Measurements from ENCODE around the gene E2F8. TPM values are rescaled to one million over a fixed set of nuclear protein-coding genes. Genes with fewer than 3 reads are reported as not detected.

Gene E2F8
- polyA plus RNA-seq, 3 donors, result not detected

DNA sequence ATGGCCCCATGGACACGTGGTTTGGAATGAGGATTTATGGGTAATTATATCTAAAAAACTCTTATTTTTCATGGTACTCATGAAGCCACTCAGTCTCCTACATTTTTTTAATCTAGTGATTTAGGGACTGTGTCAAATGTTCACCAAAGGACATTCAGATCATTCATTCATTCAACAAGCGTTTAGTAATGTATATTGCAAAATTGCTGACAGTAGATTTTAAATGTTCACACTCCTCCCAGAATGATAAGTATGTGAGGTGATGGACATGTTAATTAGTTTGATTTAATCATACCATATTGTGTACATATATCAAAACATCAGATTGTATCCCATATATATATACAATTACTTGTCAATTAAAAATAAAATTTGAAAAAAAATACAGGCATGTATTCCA, 40.8 kb upstream of the E2F8 start:
- Mint-ChIP-seq H3K27ac (no peak overlapping the region), H3K9me3 (no peaks in the 10 kb centered on the region), H3K36me3 (no peaks in the 10 kb centered on the region), H3K27me3 (ENCODE audit: low read depth in 3 of 3) (peaks cover 0 to 2% (median 2%) of the 10 kb centered on the region in 3 donors), H3K4me3 (no peak overlapping the region), H3K4me1 (peaks cover 10% of the 10 kb centered on the region)
- no peak overlapping the region for H3K27ac ChIP-seq (ENCODE audit: low read depth in 1 of 2, low read length in 2 of 2)
- H3K36me3 ChIP-seq (replicated peaks in 1 of 2; ENCODE audit: control insufficient read depth in 1 of 2, insufficient read depth in 2 of 2, low read length in 2 of 2), result no peaks in the 10 kb centered on the region
- TF ChIP-seq, protein P1, sequence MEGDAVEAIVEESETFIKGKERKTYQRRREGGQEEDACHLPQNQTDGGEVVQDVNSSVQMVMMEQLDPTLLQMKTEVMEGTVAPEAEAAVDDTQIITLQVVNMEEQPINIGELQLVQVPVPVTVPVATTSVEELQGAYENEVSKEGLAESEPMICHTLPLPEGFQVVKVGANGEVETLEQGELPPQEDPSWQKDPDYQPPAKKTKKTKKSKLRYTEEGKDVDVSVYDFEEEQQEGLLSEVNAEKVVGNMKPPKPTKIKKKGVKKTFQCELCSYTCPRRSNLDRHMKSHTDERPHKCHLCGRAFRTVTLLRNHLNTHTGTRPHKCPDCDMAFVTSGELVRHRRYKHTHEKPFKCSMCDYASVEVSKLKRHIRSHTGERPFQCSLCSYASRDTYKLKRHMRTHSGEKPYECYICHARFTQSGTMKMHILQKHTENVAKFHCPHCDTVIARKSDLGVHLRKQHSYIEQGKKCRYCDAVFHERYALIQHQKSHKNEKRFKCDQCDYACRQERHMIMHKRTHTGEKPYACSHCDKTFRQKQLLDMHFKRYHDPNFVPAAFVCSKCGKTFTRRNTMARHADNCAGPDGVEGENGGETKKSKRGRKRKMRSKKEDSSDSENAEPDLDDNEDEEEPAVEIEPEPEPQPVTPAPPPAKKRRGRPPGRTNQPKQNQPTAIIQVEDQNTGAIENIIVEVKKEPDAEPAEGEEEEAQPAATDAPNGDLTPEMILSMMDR (IDR thresholded peaks at IDR 0.05), result no peak
- intact Hi-C loops (cut with micrococcal nuclease), result no loop called here
- H3K4me3 ChIP-seq (replicated peaks in 1 of 3; ENCODE audit: low read depth in 2 of 3, low read length in 3 of 3), result no peak overlapping the region
- no peaks in the 10 kb centered on the region for H4K20me1 ChIP-seq (ENCODE audit: insufficient read depth, low read length)
- WGBS (ENCODE audit: insufficient coverage), result no CpG with 5 or more reads among the region's 2 CpGs
- H3K9ac ChIP-seq (ENCODE audit: insufficient read depth, low read length, poor library complexity, severe bottlenecking), result no peak overlapping the region
- peaks cover 0 to 4% of the 10 kb centered on the region in 2 donors for H3K4me1 ChIP-seq (ENCODE audit: control insufficient read depth in 1 of 2, insufficient read depth in 2 of 2, low read length in 2 of 2)
- DNase-seq, result no peak
- no peaks in the 10 kb centered on the region for H3K79me2 ChIP-seq (ENCODE audit: insufficient read depth, low read length)
- no peak overlapping the region for H3K4me2 ChIP-seq (replicated peaks; ENCODE audit: extremely low read depth, low read length, poor library complexity, severe bottlenecking)
- H3K27me3 ChIP-seq (ENCODE audit: control insufficient read depth in 2 of 2, insufficient read depth in 2 of 2, low read length in 2 of 2), result no peaks in the 10 kb centered on the region
- no peaks in the 10 kb centered on the region for H3K9me3 ChIP-seq (replicated peaks in 1 of 2; ENCODE audit: control insufficient read depth in 1 of 2, insufficient read depth in 1 of 2, low read length in 2 of 2)
- H2AFZ ChIP-seq (ENCODE audit: insufficient read depth, low read depth, low read length, poor library complexity, severe bottlenecking), result no peak overlapping the region

DNA sequence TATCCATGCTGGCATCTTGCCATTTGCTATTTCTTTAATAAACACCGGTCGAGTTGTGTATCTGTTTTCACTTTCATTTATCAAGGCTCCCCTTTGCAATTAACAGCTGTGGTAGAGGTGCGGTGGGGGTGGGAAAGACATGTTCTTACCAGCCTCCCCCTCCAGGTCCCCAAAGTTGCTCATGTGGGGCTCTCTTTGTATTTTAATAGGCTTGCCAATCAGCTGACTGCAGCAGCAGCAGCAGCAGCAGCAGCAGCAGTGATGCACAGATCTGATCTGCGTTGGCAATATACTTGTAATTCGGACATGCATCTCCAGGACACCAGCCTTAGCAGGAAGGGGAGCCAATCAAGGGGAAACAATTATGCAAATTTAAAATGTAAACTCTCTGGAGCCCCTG, 40.3 kb upstream of the E2F8 start:
- H3K27ac ChIP-seq (ENCODE audit: low read depth in 1 of 2, low read length in 2 of 2), result no peak overlapping the region
- H3K36me3 ChIP-seq (replicated peaks in 1 of 2; ENCODE audit: control insufficient read depth in 1 of 2, insufficient read depth in 2 of 2, low read length in 2 of 2), result no peaks in the 10 kb centered on the region
- no peaks in the 10 kb centered on the region for H3K79me2 ChIP-seq (ENCODE audit: insufficient read depth, low read length)
- no peak overlapping the region for H3K4me2 ChIP-seq (replicated peaks; ENCODE audit: extremely low read depth, low read length, poor library complexity, severe bottlenecking)
- no peak for DNase-seq
- H3K9me3 ChIP-seq (replicated peaks in 1 of 2; ENCODE audit: control insufficient read depth in 1 of 2, insufficient read depth in 1 of 2, low read length in 2 of 2), result no peaks in the 10 kb centered on the region
- H4K20me1 ChIP-seq (ENCODE audit: insufficient read depth, low read length), result no peaks in the 10 kb centered on the region
- Mint-ChIP-seq H3K4me1 (peaks cover 10% of the 10 kb centered on the region), H3K4me3 (no peak overlapping the region), H3K27me3 (ENCODE audit: low read depth in 3 of 3) (peaks cover 0 to 2% (median 2%) of the 10 kb centered on the region in 3 donors), H3K27ac (no peak overlapping the region), H3K9me3 (no peaks in the 10 kb centered on the region), H3K36me3 (no peaks in the 10 kb centered on the region)
- no peak overlapping the region for H2AFZ ChIP-seq (ENCODE audit: insufficient read depth, low read depth, low read length, poor library complexity, severe bottlenecking)
- intact Hi-C loops (cut with micrococcal nuclease), result no loop called here
- TF ChIP-seq, protein P1 (IDR thresholded peaks at IDR 0.05), result no peak
- WGBS (ENCODE audit: insufficient coverage), result 100% methylated on average over 1 of the region's 5 CpGs
- no peak overlapping the region for H3K4me3 ChIP-seq (replicated peaks in 1 of 3; ENCODE audit: low read depth in 2 of 3, low read length in 3 of 3)
- no peaks in the 10 kb centered on the region for H3K27me3 ChIP-seq (ENCODE audit: control insufficient read depth in 2 of 2, insufficient read depth in 2 of 2, low read length in 2 of 2)
- peaks cover 0 to 4% of the 10 kb centered on the region in 2 donors for H3K4me1 ChIP-seq (ENCODE audit: control insufficient read depth in 1 of 2, insufficient read depth in 2 of 2, low read length in 2 of 2)
- no peak overlapping the region for H3K9ac ChIP-seq (ENCODE audit: insufficient read depth, low read length, poor library complexity, severe bottlenecking)
